Mesothelial cell of epicardium (in vitro differentiated cells): Measurements from ENCODE around the gene TNNI3. TPM values are rescaled to one million over a fixed set of nuclear protein-coding genes. Genes with fewer than 3 reads are reported as not detected.

Experiments used
- DNase-seq, 2 experiments: peaks; one replicate each; pipeline ENCODE4 v3.0.0; 2021; ENCODE audit warnings: low spot score in 2 of 2; ENCODE audit not compliant: unreplicated experiment in 2 of 2
- H3K27ac Mint-ChIP-seq: 2 replicates; pipeline ENCODE4 v1.8.0; 2021; ENCODE audit warnings: mixed read lengths
- H3K27me3 Mint-ChIP-seq: 2 replicates; pipeline ENCODE4 v1.8.0; 2021; ENCODE audit warnings: low read depth, mixed read lengths
- H3K36me3 Mint-ChIP-seq: 2 replicates; pipeline ENCODE4 v1.8.0; 2021; ENCODE audit warnings: mixed read lengths
- H3K4me1 Mint-ChIP-seq: 2 replicates; pipeline ENCODE4 v1.8.0; 2021; ENCODE audit warnings: mixed read lengths
- H3K4me3 Mint-ChIP-seq: 2 replicates; pipeline ENCODE4 v1.8.0; 2021; ENCODE audit warnings: mild to moderate bottlenecking, moderate library complexity, mixed read lengths
- H3K9me3 Mint-ChIP-seq: 2 replicates; pipeline ENCODE4 v1.8.0; 2021; ENCODE audit warnings: mixed read lengths
- microRNA-seq: library from miRNA; unstranded; fragments of <30 nt; microRNA quantifications from one replicate; pipeline ENCODE4 v1.2.0, GENCODE V29; 2021; ENCODE audit warnings: inconsistent platforms, mixed read lengths
- total RNA-seq: library from RNA; stranded (reverse); gene quantifications from 3 replicates; pipeline ENCODE4 v1.2.1, GENCODE V29; 2021
- TF ChIP-seq, protein P1 (sequence below): fragments of 200-600 bp; sonication (generic); IDR thresholded peaks from one replicate; pipeline ENCODE4 v1.5.0; 2021; ENCODE audit warnings: antibody characterized with exemption; ENCODE audit not compliant: unreplicated experiment

TNNI3 gene
- total RNA-seq, 1 donor from 2014 or later = 6.3 TPM

DNA sequence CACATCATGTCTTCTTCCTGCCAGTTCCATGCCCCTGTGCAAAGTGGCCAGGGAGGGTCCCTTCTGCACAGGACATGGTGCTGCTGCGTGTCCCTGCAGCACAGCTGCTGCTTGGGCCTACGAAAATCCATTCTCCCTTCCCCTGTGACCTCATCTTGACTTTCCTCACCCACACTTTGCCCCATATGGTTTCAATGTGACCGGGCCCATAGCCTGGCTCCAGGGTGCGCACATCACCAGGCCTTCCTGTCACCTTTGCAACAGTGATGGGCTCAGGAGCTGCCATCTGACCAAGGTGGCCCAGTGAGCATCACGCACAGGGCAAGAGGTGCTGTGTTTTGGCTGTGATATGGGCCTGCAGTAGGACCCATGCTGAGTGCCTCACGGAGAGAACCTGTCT lies 50.9 kb downstream of the TNNI3 start:
- Mint-ChIP-seq H3K27me3 (no peaks in the 10 kb centered on the region), H3K27ac (no peak overlapping the region), H3K4me3 (no peak overlapping the region), H3K9me3 (peaks cover 3% of the 10 kb centered on the region), H3K4me1 (no peaks in the 10 kb centered on the region), H3K36me3 (peaks cover 30% of the 10 kb centered on the region)
- TF ChIP-seq, protein P1, sequence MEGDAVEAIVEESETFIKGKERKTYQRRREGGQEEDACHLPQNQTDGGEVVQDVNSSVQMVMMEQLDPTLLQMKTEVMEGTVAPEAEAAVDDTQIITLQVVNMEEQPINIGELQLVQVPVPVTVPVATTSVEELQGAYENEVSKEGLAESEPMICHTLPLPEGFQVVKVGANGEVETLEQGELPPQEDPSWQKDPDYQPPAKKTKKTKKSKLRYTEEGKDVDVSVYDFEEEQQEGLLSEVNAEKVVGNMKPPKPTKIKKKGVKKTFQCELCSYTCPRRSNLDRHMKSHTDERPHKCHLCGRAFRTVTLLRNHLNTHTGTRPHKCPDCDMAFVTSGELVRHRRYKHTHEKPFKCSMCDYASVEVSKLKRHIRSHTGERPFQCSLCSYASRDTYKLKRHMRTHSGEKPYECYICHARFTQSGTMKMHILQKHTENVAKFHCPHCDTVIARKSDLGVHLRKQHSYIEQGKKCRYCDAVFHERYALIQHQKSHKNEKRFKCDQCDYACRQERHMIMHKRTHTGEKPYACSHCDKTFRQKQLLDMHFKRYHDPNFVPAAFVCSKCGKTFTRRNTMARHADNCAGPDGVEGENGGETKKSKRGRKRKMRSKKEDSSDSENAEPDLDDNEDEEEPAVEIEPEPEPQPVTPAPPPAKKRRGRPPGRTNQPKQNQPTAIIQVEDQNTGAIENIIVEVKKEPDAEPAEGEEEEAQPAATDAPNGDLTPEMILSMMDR = no peak
- no peak for DNase-seq

DNA sequence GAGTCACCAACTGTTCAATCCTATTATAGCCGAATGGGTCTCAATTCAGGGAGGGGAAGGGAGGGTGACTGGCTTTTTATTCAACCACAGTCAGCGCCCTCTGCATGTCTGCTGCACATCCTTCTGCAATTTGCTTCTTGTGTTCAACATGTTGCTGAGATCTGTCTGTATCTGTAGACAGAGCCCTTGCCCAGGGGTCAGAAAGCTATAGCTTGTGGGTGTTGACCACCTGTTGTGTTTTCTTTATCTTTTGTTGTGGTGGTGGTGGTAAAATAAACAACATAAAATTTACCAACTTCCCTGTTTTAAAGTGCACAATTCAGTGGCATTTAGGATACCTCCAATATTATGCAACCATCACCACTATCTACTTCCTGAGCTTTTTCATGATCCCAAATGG lies 52.3 kb downstream of the TNNI3 start:
- no peaks in the 10 kb centered on the region for H3K27me3 Mint-ChIP-seq
- H3K4me3 Mint-ChIP-seq = no peak overlapping the region
- H3K9me3 Mint-ChIP-seq = peaks cover 3% of the 10 kb centered on the region
- DNase-seq = no peak
- TF ChIP-seq, protein P1 = no peak
- H3K4me1 Mint-ChIP-seq = no peaks in the 10 kb centered on the region
- H3K36me3 Mint-ChIP-seq = peaks cover 28% of the 10 kb centered on the region
- no peak overlapping the region for H3K27ac Mint-ChIP-seq

DNA sequence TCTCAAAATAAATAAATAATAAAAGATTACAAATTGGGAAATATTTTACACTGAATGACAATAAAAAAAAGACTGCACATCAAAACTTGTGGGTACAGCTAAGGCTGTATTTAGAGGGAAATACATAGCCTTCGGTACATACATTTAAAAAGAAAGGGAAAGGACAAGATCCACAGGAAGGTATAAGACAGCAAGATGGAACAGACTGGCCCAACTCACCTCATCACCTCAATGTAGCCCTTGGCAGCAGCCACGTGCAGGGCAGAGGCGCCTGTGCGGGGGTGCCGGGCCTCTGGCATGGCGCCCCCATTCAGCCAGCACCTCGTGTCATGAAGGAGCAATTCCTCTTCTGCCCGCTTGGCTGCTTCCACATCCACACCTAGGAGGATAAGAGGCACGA lies 54.3 kb downstream of the TNNI3 start:
- H3K4me3 Mint-ChIP-seq = no peak overlapping the region
- TF ChIP-seq, protein P1 = no peak
- peaks cover 22% of the 10 kb centered on the region for H3K36me3 Mint-ChIP-seq
- peaks cover 3% of the 10 kb centered on the region for H3K9me3 Mint-ChIP-seq
- DNase-seq = no peak
- H3K27me3 Mint-ChIP-seq = no peaks in the 10 kb centered on the region
- no peak overlapping the region for H3K27ac Mint-ChIP-seq
- no peaks in the 10 kb centered on the region for H3K4me1 Mint-ChIP-seq

Small RNA genes lying within 50 kb of the gene (microRNA-seq; reads per million reads assigned to microRNA genes)
- gene MIR7975 = not detected

Other genes with a start within 250 kb of the TNNI3 start
- 0.07 to 0.09 TPM in 2 of 3 replicates, not detected in the other for gene NLRP7, start 210.2 kb downstream of the TNNI3 start, total RNA-seq
- gene NLRP2, start 191.4 kb downstream of the TNNI3 start, total RNA-seq = 54.1 to 56.8 TPM (median 56.2 TPM) in 3 replicates
- gene GP6, start 119.5 kb downstream of the TNNI3 start, total RNA-seq = 0.78 to 1.4 TPM (median 1.4 TPM) in 3 replicates
- 81.0 to 88.6 TPM (median 85.7 TPM) in 3 replicates for gene RDH13, start 94.6 kb downstream of the TNNI3 start, total RNA-seq
- gene EPS8L1, start 81.9 kb downstream of the TNNI3 start, total RNA-seq = 375 to 425 TPM (median 396 TPM) in 3 replicates
- 100 to 111 TPM (median 109 TPM) in 3 replicates for gene PPP1R12C, start 40.1 kb downstream of the TNNI3 start, total RNA-seq
- gene TNNT1, start 8.5 kb downstream of the TNNI3 start, total RNA-seq = 47.5 to 57.5 TPM (median 48.9 TPM) in 3 replicates
- gene DNAAF3, start 8.9 kb upstream of the TNNI3 start, total RNA-seq = 2.9 to 4.4 TPM (median 3.3 TPM) in 3 replicates
- 0.32 to 0.67 TPM (median 0.47 TPM) in 3 replicates for gene SYT5, start 22.6 kb upstream of the TNNI3 start, total RNA-seq
- gene PTPRH, start 51.8 kb upstream of the TNNI3 start, total RNA-seq = 10.4 to 10.7 TPM (median 10.5 TPM) in 3 replicates
- gene TMEM86B, start 71.0 kb upstream of the TNNI3 start, total RNA-seq = 5.9 to 6.7 TPM (median 6.7 TPM) in 3 replicates
- 70.1 to 73.0 TPM (median 71.5 TPM) in 3 replicates for gene PPP6R1, start 101.3 kb upstream of the TNNI3 start, total RNA-seq
- gene HSPBP1, start 122.4 kb upstream of the TNNI3 start, total RNA-seq = 28.9 to 30.4 TPM (median 29.1 TPM) in 3 replicates
- 38.5 to 46.0 TPM (median 43.4 TPM) in 3 replicates for gene BRSK1, start 126.3 kb upstream of the TNNI3 start, total RNA-seq
- not detected in 3 replicates for gene TMEM150B, start 167.6 kb upstream of the TNNI3 start, total RNA-seq
- gene KMT5C, start 182.1 kb upstream of the TNNI3 start, total RNA-seq = 51.3 to 54.0 TPM (median 51.9 TPM) in 3 replicates
- gene COX6B2, start 197.0 kb upstream of the TNNI3 start, total RNA-seq = 7.3 to 11.5 TPM (median 7.3 TPM) in 3 replicates
- gene GARIN5B, start 205.5 kb upstream of the TNNI3 start, total RNA-seq = 0.13 to 0.34 TPM (median 0.27 TPM) in 3 replicates
- gene IL11, start 212.7 kb upstream of the TNNI3 start, total RNA-seq = 10.0 to 12.9 TPM (median 11.6 TPM) in 3 replicates
- gene TMEM190, start 219.1 kb upstream of the TNNI3 start, total RNA-seq = 2.2 to 2.4 TPM (median 2.4 TPM) in 3 replicates
- 2.3 to 2.9 TPM (median 2.3 TPM) in 3 replicates for gene TMEM238, start 226.6 kb upstream of the TNNI3 start, total RNA-seq
- gene RPL28, start 228.2 kb upstream of the TNNI3 start, total RNA-seq = 1,773 to 1,819 TPM (median 1,790 TPM) in 3 replicates